CD4-positive, CD25-positive, alpha-beta regulatory T cell (primary cell): ENCODE data around the gene SPTAN1. TPM values are rescaled to one million over a fixed set of nuclear protein-coding genes. Genes with fewer than 3 reads are reported as not detected.

Source experiments
- ATAC-seq, 2 donors: fragments of 150-1000 bp; cut with Tn5 transposase; one replicate each; pipeline ENCODE4 v1.10.0; 2021; ENCODE audit warnings: low read depth in 2 of 2, moderate number of reproducible peaks in 2 of 2, moderate library complexity in 1 of 2
- DNase-seq, 3 donors: peaks; one replicate each; pipeline versions ENCODE4 v3.0.0 to v3.0.0-alpha.2; 2012 to 2022; ENCODE audit warnings: mixed read lengths in 1 of 3
- H3K27ac ChIP-seq: one replicate; pipeline ENCODE4 v1.7.0; 2013; ENCODE audit warnings: mild to moderate bottlenecking, low read length; ENCODE audit not compliant: insufficient read depth, poor library complexity, severe bottlenecking
- H3K27me3 ChIP-seq: one replicate; pipeline ENCODE4 v1.7.0; 2013; ENCODE audit warnings: low read length; ENCODE audit not compliant: control insufficient read depth, insufficient read depth
- H3K36me3 ChIP-seq: one replicate; pipeline ENCODE4 v1.7.0; 2013; ENCODE audit warnings: mild to moderate bottlenecking, low read length, moderate library complexity; ENCODE audit not compliant: control insufficient read depth, insufficient read depth
- H3K4me1 ChIP-seq: 2 replicates; pipeline ENCODE4 v1.7.0; 2013; ENCODE audit warnings: mild to moderate bottlenecking, low read length; ENCODE audit not compliant: insufficient read depth, control insufficient read depth, poor library complexity, severe bottlenecking
- H3K4me3 ChIP-seq: one replicate; pipeline ENCODE4 v1.7.0; 2013; ENCODE audit warnings: low read depth, mild to moderate bottlenecking, low read length, moderate library complexity
- H3K9me3 ChIP-seq, 2 experiments: 1 replicate in 1 of 2; 2 replicates in 1 of 2; pipeline ENCODE4 v1.7.0; 2013; ENCODE audit warnings: low read length in 2 of 2, mild to moderate bottlenecking in 1 of 2, moderate library complexity in 1 of 2; ENCODE audit not compliant: control insufficient read depth in 2 of 2
- H3K27ac Mint-ChIP-seq, 3 donors: one replicate each; pipeline ENCODE4 v1.8.0; 2020 to 2022; ENCODE audit warnings: mild to moderate bottlenecking in 3 of 3, mixed read lengths in 3 of 3, moderate library complexity in 2 of 3
- H3K27me3 Mint-ChIP-seq: one replicate; pipeline ENCODE4 v1.8.0; 2022; ENCODE audit warnings: mild to moderate bottlenecking, mixed read lengths
- H3K36me3 Mint-ChIP-seq: one replicate; pipeline ENCODE4 v1.8.0; 2020; ENCODE audit warnings: mixed read lengths
- H3K4me1 Mint-ChIP-seq, 4 donors: one replicate each; pipeline ENCODE4 v1.8.0; 2020 to 2022; ENCODE audit warnings: mixed read lengths in 4 of 4, mild to moderate bottlenecking in 1 of 4
- H3K4me3 Mint-ChIP-seq, 4 donors: one replicate each; pipeline ENCODE4 v1.8.0; 2020 to 2022; ENCODE audit warnings: mild to moderate bottlenecking in 4 of 4, mixed read lengths in 4 of 4, moderate library complexity in 3 of 4
- H3K9me3 Mint-ChIP-seq, 7 donors: one replicate each; pipeline ENCODE4 v1.8.0; 2020 to 2022; ENCODE audit warnings: mixed read lengths in 7 of 7, mild to moderate bottlenecking in 3 of 7, moderate library complexity in 2 of 7
- polyA plus RNA-seq, 4 donors: library from polyadenylated mRNA; unstranded; fragments of 300-500 nt; fragmentation: Illumina TruSeq; gene quantifications; one replicate each; pipeline ENCODE4 v1.2.3, GENCODE V29; 2021
- total RNA-seq: library from RNA; stranded (reverse); gene quantifications from one replicate; pipeline ENCODE4 v1.2.3, GENCODE V29; 2022

The SPTAN1 gene
- total and polyA plus RNA-seq, 5 donors from 2014 or later: 79.8 to 769 (median 84.6) TPM

DNA sequence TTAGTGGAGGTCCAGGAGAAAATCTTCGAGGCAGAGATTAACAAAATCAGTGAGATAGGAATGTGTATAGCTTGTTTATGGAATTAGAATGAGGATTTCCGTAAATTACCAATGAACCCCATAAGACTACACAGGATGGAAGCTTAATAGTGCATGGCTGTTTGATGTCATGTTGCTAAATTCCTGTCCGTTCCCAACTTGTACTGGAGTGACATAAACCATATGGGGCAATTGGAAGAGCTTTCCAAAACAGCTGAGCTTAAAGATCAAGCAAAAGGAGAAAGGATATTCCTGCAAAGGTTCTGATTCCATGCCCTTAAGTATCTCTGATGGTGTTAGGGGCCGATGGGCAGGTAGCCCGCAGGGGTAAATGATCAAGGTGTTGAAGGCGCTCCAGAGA, 30.4 kb upstream of the SPTAN1 start:
- Histone ChIP-seq H3K27me3 (no peaks in the 10 kb centered on the region), H3K36me3 (peaks cover 75% of the 10 kb centered on the region), H3K4me1 (no peaks in the 10 kb centered on the region), H3K27ac (no peak overlapping the region), H3K4me3 (no peak overlapping the region), H3K9me3 (no peaks in the 10 kb centered on the region)
- Mint-ChIP-seq H3K4me3 (no peak overlapping the region), H3K27ac (no peak overlapping the region), H3K27me3 (no peaks in the 10 kb centered on the region), H3K36me3 (peaks cover 44% of the 10 kb centered on the region), H3K9me3 (peaks cover 0 to 2% (median 0%) of the 10 kb centered on the region in 7 donors), H3K4me1 (peaks cover 0 to 9% (median 6%) of the 10 kb centered on the region in 4 donors)
- ATAC-seq (no peak), DNase-seq (no peak)

DNA sequence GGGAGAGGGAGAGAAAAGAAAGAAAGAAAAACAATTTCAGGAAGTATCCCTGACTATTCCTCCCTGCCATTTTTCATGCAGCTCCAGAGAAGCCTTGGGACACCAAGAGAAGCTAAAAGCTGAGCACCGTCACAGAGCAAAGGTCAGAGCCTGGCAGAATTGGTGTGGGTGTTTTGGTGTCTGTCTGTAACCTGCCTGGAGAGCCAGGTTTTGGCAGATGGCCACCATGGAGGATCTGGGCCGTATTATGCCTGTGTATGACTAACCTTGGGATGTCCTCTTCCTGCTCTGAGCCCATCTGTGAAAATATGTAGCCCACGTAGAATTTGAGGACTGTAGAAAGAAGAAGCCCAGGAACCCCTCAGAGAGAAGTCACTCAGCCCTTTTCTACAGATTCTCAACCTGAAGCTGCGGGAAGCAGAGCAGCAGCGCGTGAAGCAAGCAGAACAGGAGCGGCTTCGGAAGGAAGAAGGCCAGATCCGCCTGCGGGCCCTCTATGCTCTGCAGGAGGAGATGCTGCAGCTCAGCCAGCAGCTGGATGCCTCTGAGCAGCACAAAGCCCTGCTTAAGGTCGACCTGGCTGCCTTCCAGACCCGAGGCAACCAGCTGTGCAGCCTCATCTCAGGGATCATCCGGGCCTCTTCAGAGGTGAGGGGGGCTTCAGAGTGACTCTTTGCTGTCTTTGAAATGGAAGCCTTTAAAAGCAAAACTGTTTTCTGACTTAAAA, 29.0 kb upstream of the SPTAN1 start:
- no peak for DNase-seq
- Histone ChIP-seq H3K9me3 (no peaks in the 10 kb centered on the region), H3K36me3 (peaks cover 68% of the 10 kb centered on the region), H3K27ac (no peak overlapping the region), H3K27me3 (no peaks in the 10 kb centered on the region), H3K4me3 (no peak overlapping the region), H3K4me1 (no peaks in the 10 kb centered on the region)
- peaks cover 0 to 5% (median 3%) of the 10 kb centered on the region in 4 donors for H3K4me1 Mint-ChIP-seq
- peak overlapping the region; percentile 42 to 60 (median 44) for H3K27ac Mint-ChIP-seq
- H3K4me3 Mint-ChIP-seq: no peak overlapping the region
- ATAC-seq: no peak
- H3K9me3 Mint-ChIP-seq: peaks cover 0 to 2% (median 0%) of the 10 kb centered on the region in 7 donors
- H3K36me3 Mint-ChIP-seq: peaks cover 36% of the 10 kb centered on the region
- no peaks in the 10 kb centered on the region for H3K27me3 Mint-ChIP-seq

DNA sequence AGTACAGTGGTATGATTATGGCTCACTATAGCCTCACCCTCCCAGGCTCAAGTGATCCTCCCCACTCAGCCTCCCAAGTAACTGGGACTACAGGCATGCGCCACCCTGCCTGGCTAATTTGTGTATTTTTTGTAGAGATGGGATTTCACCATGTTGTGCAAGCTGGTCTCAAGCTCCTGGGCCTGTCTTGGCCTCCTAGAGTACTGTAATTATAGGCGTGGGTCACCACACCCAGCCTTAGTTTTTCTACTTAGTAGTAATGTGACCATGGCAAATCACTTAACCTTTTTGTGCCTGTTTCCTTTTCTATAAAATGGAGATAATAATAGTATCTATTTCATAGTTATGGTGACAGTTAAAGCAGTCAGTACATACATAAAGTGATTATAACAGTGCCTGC, 25.7 kb upstream of the SPTAN1 start:
- Mint-ChIP-seq H3K4me3 (no peak overlapping the region), H3K27ac (no peak overlapping the region), H3K36me3 (peaks cover 30% of the 10 kb centered on the region), H3K4me1 (peaks cover 0 to 3% (median 2%) of the 10 kb centered on the region in 4 donors), H3K27me3 (no peaks in the 10 kb centered on the region), H3K9me3 (peaks cover 0 to 2% (median 0%) of the 10 kb centered on the region in 7 donors)
- Histone ChIP-seq H3K4me3 (no peak overlapping the region), H3K4me1 (no peaks in the 10 kb centered on the region), H3K36me3 (peaks cover 75% of the 10 kb centered on the region), H3K27me3 (no peaks in the 10 kb centered on the region), H3K27ac (no peak overlapping the region), H3K9me3 (no peaks in the 10 kb centered on the region)
- DNase-seq (no peak), ATAC-seq (no peak)

DNA sequence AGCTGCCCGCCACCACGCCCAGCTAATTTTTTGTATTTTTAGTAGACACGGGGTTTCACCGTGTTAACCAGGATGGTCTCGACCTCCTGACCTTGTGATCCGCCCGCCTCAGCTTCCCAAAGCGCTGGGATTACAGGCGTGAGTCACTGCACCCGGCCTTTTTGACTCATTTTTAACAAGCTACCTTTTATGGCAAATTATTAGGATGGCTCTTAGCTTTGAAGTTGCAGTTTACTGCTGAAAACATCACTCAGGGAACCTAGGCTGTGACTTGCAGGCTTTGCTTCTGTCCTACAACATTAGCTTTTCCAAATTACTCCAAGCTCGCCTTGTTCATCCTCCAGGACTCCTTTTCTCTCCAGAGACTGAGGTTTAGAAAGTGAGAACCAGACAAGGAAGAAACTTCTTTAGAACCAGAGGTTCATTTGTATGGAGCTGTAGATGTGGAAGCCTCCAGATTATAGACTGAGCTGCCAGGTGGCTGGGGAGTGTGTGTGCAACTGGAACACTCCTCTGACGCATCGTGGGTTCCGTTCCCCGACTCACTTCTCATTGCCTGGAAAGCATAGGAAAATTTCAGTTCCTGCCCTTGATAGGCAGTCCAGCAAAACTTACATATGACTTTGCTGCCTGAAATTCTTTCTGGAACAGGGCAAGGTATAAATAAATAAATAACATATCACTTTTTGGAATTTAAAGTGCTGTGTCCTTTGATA, 23.8 kb upstream of the SPTAN1 start:
- Histone ChIP-seq H3K4me1 (no peaks in the 10 kb centered on the region), H3K27me3 (no peaks in the 10 kb centered on the region), H3K36me3 (peaks cover 72% of the 10 kb centered on the region), H3K27ac (no peak overlapping the region), H3K9me3 (no peaks in the 10 kb centered on the region), H3K4me3 (no peak overlapping the region)
- Mint-ChIP-seq H3K4me3 (no peak overlapping the region), H3K36me3 (peaks cover 33% of the 10 kb centered on the region), H3K27me3 (no peaks in the 10 kb centered on the region), H3K9me3 (peaks cover 0 to 2% (median 0%) of the 10 kb centered on the region in 7 donors), H3K27ac (peak overlapping the region in 2 of 3 donors; percentile 51 to 85), H3K4me1 (no peaks in the 10 kb centered on the region)
- no peak for DNase-seq
- no peak for ATAC-seq

DNA sequence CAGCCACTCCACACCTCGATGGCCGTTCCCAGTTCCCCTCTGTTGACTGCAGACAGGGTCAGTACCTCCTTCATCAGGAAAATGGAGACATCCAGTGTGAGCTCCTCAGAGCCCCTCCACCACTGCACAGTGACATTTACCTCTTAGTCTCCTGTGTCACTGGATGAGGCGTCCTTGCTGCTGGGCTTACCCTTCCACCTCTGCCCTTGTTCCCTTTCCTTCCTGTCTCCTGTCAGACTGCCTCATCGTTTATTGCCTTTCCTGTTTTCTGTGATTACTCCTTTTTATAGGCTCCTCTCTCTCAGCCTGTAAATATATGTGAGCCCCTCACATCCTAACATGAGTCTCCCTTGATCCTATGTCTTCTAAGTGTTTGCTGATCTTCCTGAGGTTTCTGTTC, 23.2 kb upstream of the SPTAN1 start:
- peaks cover 34% of the 10 kb centered on the region for H3K36me3 Mint-ChIP-seq
- no peak overlapping the region for H3K27ac ChIP-seq

DNA sequence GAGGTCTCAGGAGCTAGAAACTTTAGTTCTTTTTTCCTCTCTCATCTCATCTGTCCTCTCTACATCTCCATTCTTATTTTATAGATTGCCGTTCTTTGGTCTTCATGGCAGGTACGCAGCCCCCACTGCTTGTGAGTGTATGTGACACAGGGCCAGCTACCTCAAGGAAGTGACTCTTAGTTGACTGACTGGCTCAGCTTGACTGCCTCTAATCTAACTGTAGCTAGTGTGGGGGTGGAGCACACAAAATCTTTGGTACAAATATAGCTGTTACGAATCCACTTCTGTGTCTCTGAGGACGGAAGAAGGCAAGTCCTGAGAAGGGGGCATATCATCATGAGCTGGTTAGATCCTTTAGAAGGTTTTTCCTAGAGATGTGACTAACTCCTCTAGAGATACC, 19.8 kb upstream of the SPTAN1 start:
- DNase-seq: no peak
- H3K4me1 ChIP-seq: no peaks in the 10 kb centered on the region
- Mint-ChIP-seq H3K36me3 (peaks cover 32% of the 10 kb centered on the region), H3K27me3 (no peaks in the 10 kb centered on the region), H3K9me3 (peaks cover 0 to 2% (median 0%) of the 10 kb centered on the region in 7 donors), H3K4me3 (no peak overlapping the region), H3K27ac (no peak overlapping the region), H3K4me1 (no peaks in the 10 kb centered on the region)
- no peaks in the 10 kb centered on the region for H3K27me3 ChIP-seq
- H3K9me3 ChIP-seq: no peaks in the 10 kb centered on the region
- no peak overlapping the region for H3K27ac ChIP-seq
- no peak for ATAC-seq
- peaks cover 68% of the 10 kb centered on the region for H3K36me3 ChIP-seq
- no peak overlapping the region for H3K4me3 ChIP-seq

More for the DNA sequence above, 23.2 kb upstream of the SPTAN1 start:
- H3K27me3 Mint-ChIP-seq: no peaks in the 10 kb centered on the region
- no peaks in the 10 kb centered on the region for H3K9me3 ChIP-seq
- no peak overlapping the region for H3K27ac Mint-ChIP-seq
- H3K4me1 Mint-ChIP-seq: no peaks in the 10 kb centered on the region
- H3K4me1 ChIP-seq: no peaks in the 10 kb centered on the region
- no peak overlapping the region for H3K4me3 ChIP-seq
- H3K36me3 ChIP-seq: peaks cover 72% of the 10 kb centered on the region
- no peaks in the 10 kb centered on the region for H3K27me3 ChIP-seq
- no peak overlapping the region for H3K4me3 Mint-ChIP-seq
- ATAC-seq: no peak
- DNase-seq: no peak
- peaks cover 0 to 2% (median 0%) of the 10 kb centered on the region in 7 donors for H3K9me3 Mint-ChIP-seq

DNA sequence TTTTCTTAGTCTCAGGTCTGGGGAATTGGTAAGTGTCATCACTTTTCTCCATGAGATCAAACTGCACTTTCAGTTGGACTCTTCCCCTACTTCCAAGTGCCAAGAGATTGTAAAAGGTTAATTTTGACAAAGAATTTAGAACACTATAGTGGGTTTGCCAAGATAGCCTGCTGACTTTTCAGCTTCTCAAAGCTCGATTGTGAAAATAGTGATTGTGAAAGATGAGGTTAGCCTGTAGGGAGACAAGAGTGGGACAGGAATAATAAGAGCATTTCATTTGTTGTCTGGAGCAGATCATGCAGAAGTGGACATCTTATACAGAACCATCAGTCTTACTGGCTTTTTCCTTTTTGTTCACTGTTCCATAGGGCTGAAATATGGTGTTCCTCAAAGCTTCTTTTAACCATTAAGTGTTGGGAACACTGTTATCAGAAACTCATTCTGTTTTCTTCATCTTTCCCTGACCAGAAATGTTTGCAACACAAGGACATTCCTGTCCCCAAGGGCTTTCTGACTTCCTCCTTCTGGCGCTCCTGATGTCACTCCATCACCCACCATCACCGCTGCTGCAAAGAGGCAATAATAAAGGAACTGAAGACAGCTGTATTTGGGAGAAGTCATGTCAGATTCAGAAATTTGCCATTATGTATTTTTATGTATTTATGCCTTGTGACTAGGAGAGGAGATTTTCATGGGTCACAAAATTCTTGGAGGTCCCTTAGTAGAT, 11.6 kb upstream of the SPTAN1 start:
- Mint-ChIP-seq H3K27me3 (no peaks in the 10 kb centered on the region), H3K4me1 (no peaks in the 10 kb centered on the region), H3K4me3 (no peak overlapping the region), H3K36me3 (peaks cover 44% of the 10 kb centered on the region), H3K9me3 (no peaks in the 10 kb centered on the region), H3K27ac (no peak overlapping the region)
- no peak for DNase-seq
- H3K36me3 ChIP-seq: peaks cover 65% of the 10 kb centered on the region
- no peak overlapping the region for H3K27ac ChIP-seq
- H3K4me3 ChIP-seq: no peak overlapping the region
- H3K27me3 ChIP-seq: no peaks in the 10 kb centered on the region
- no peak for ATAC-seq
- H3K9me3 ChIP-seq: no peaks in the 10 kb centered on the region
- no peaks in the 10 kb centered on the region for H3K4me1 ChIP-seq
